Prostate gland (tissue), 2 donors: Measurements from ENCODE around the gene SEC23A.

Experiments
- POLR2A ChIP-seq: fragments of 450-650 bp; IDR thresholded peaks from one replicate; pipeline ENCODE4 v1.6.1; 2016; ENCODE audit warnings: antibody characterized with exemption, mild to moderate bottlenecking
- POLR2AphosphoS5 ChIP-seq: sonication (generic); formaldehyde crosslinking; IDR thresholded peaks from one replicate; pipeline ENCODE4 v1.6.1; 2017; ENCODE audit warnings: antibody characterized with exemption
- TF ChIP-seq, protein P1 (sequence below), 4 experiments: fragments of 200-600 bp in 2 of 4; fragments of 450-650 bp in 2 of 4; sonication (generic) in 2 of 4; IDR thresholded peaks; 1 replicate in 3 of 4; 2 replicates in 1 of 4; pipeline ENCODE4 v1.5.1; 2016 to 2019; ENCODE audit warnings: antibody characterized with exemption in 4 of 4, mild to moderate bottlenecking in 2 of 4, moderate library complexity in 2 of 4

DNA sequence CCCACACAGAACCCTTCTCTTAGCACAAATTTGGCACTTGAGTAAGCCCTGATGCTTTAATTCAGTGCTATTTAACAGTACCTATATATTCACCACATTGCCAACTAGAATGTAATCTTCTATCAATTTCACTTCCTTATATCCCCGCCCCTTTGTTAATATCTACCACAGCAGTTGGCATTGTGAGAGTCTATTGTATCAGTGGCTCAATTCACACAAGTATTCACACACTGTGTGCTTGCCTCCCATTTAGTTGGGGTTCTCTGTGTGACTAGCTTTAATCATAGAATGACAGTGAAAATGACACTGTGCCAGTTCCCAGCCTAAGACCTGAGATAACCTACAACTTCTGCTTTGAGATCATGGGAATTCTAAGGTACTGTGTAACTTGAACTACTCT, 103.1 kb downstream of the SEC23A start:
- TF ChIP-seq POLR2AphosphoS5 (no peak), POLR2A (no peak)
- TF ChIP-seq, protein P1, sequence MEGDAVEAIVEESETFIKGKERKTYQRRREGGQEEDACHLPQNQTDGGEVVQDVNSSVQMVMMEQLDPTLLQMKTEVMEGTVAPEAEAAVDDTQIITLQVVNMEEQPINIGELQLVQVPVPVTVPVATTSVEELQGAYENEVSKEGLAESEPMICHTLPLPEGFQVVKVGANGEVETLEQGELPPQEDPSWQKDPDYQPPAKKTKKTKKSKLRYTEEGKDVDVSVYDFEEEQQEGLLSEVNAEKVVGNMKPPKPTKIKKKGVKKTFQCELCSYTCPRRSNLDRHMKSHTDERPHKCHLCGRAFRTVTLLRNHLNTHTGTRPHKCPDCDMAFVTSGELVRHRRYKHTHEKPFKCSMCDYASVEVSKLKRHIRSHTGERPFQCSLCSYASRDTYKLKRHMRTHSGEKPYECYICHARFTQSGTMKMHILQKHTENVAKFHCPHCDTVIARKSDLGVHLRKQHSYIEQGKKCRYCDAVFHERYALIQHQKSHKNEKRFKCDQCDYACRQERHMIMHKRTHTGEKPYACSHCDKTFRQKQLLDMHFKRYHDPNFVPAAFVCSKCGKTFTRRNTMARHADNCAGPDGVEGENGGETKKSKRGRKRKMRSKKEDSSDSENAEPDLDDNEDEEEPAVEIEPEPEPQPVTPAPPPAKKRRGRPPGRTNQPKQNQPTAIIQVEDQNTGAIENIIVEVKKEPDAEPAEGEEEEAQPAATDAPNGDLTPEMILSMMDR (IDR thresholded peaks at IDR 0.05): no peak
